Measurements from ENCODE around the gene AKR1B15.

AKR1B15 gene

GRCh38 chr7:134504660-134505164 lies 44.2 kb upstream of the AKR1B15 start:
- ATAC-seq (ENCODE audit: low read depth) (no peak), DNase-seq (ENCODE audit: low spot score) (no peak)
- no peak for TF ChIP-seq CTCF (IDR thresholded peaks at IDR 0.05; ENCODE audit: poor library complexity, severe bottlenecking)
- Histone ChIP-seq H3K4me1 (ENCODE audit: insufficient read depth, poor library complexity, severe bottlenecking) (peaks cover 8% of the 10 kb centered on the region), H3K36me3 (ENCODE audit: low read depth) (no peaks in the 10 kb centered on the region), H3K9me3 (ENCODE audit: severe bottlenecking) (no peaks in the 10 kb centered on the region), H3K27ac (ENCODE audit: poor library complexity, severe bottlenecking) (peak overlapping the region; percentile 3), H3K27me3 (ENCODE audit: insufficient read depth, poor library complexity, severe bottlenecking) (no peaks in the 10 kb centered on the region), H3K4me3 (ENCODE audit: severe bottlenecking) (no peak overlapping the region)

GRCh38 chr7:134505856-134506255 lies 43.1 kb upstream of the AKR1B15 start:
- no peak for TF ChIP-seq CTCF (IDR thresholded peaks at IDR 0.05; ENCODE audit: poor library complexity, severe bottlenecking)
- Histone ChIP-seq H3K36me3 (ENCODE audit: low read depth) (no peaks in the 10 kb centered on the region), H3K4me3 (ENCODE audit: severe bottlenecking) (no peak overlapping the region), H3K9me3 (ENCODE audit: severe bottlenecking) (no peaks in the 10 kb centered on the region), H3K27me3 (ENCODE audit: insufficient read depth, poor library complexity, severe bottlenecking) (no peaks in the 10 kb centered on the region), H3K4me1 (ENCODE audit: insufficient read depth, poor library complexity, severe bottlenecking) (peaks cover 8% of the 10 kb centered on the region), H3K27ac (ENCODE audit: poor library complexity, severe bottlenecking) (no peak overlapping the region)
- ATAC-seq (ENCODE audit: low read depth) (peak; percentile 96), DNase-seq (ENCODE audit: low spot score) (no peak)

- H3K27me3 ChIP-seq (ENCODE audit: insufficient read depth, poor library complexity, severe bottlenecking) = no peaks in the 10 kb centered on the region
- H3K4me3 ChIP-seq (ENCODE audit: severe bottlenecking) = no peak overlapping the region
- TF ChIP-seq CTCF (IDR thresholded peaks at IDR 0.05; ENCODE audit: poor library complexity, severe bottlenecking) = no peak
- H3K27ac ChIP-seq (ENCODE audit: poor library complexity, severe bottlenecking) = no peak overlapping the region
- no peaks in the 10 kb centered on the region for H3K36me3 ChIP-seq (ENCODE audit: low read depth)
- H3K9me3 ChIP-seq (ENCODE audit: severe bottlenecking) = no peaks in the 10 kb centered on the region
- no peak for ATAC-seq (ENCODE audit: low read depth)
- no peak for DNase-seq (ENCODE audit: low spot score)
- peaks cover 22% of the 10 kb centered on the region for H3K4me1 ChIP-seq (ENCODE audit: insufficient read depth, poor library complexity, severe bottlenecking)
Measured at GRCh38 chr7:134509010-134509409, 39.9 kb upstream of the AKR1B15 start.

GRCh38 chr7:134510646-134511045 lies 38.3 kb upstream of the AKR1B15 start:
- no peaks in the 10 kb centered on the region for H3K27me3 ChIP-seq (ENCODE audit: insufficient read depth, poor library complexity, severe bottlenecking)
- ATAC-seq (ENCODE audit: low read depth) = no peak
- TF ChIP-seq CTCF (IDR thresholded peaks at IDR 0.05; ENCODE audit: poor library complexity, severe bottlenecking) = no peak
- peaks cover 24% of the 10 kb centered on the region for H3K4me1 ChIP-seq (ENCODE audit: insufficient read depth, poor library complexity, severe bottlenecking)
- H3K9me3 ChIP-seq (ENCODE audit: severe bottlenecking) = no peaks in the 10 kb centered on the region
- no peak overlapping the region for H3K4me3 ChIP-seq (ENCODE audit: severe bottlenecking)
- H3K36me3 ChIP-seq (ENCODE audit: low read depth) = no peaks in the 10 kb centered on the region
- no peak overlapping the region for H3K27ac ChIP-seq (ENCODE audit: poor library complexity, severe bottlenecking)
- no peak for DNase-seq (ENCODE audit: low spot score)

- no peak for TF ChIP-seq CTCF (IDR thresholded peaks at IDR 0.05; ENCODE audit: poor library complexity, severe bottlenecking)
- ATAC-seq (ENCODE audit: low read depth) (peak; percentile 69), DNase-seq (ENCODE audit: low spot score) (no peak)
- H3K27me3 ChIP-seq (ENCODE audit: insufficient read depth, poor library complexity, severe bottlenecking) = no peaks in the 10 kb centered on the region
- H3K27ac ChIP-seq (ENCODE audit: poor library complexity, severe bottlenecking) = peak overlapping the region; percentile 33
- no peak overlapping the region for H3K4me3 ChIP-seq (ENCODE audit: severe bottlenecking)
- peaks cover 27% of the 10 kb centered on the region for H3K4me1 ChIP-seq (ENCODE audit: insufficient read depth, poor library complexity, severe bottlenecking)
- H3K9me3 ChIP-seq (ENCODE audit: severe bottlenecking) = no peaks in the 10 kb centered on the region
- H3K36me3 ChIP-seq (ENCODE audit: low read depth) = no peaks in the 10 kb centered on the region
Measured at GRCh38 chr7:134512271-134512670, 36.6 kb upstream of the AKR1B15 start.

Measured in RWPE2 (cell line).